Cardiac muscle cell (in vitro differentiated cells and primary cell): ENCODE results near the gene TCFL5. TPM values are rescaled to one million over a fixed set of nuclear protein-coding genes. Genes with fewer than 3 reads are reported as not detected.

Source experiments
- DNase-seq, 2 donors: peaks; one replicate each; pipeline versions ENCODE4 v3.0.0 to v3.0.0-alpha.2; 2010 to 2017; ENCODE audit warnings: low read depth in 1 of 2, low spot score in 1 of 2
- H3K27ac ChIP-seq: fragments of 200-600 bp; sonication (generic); 2 replicates; pipeline ENCODE4 v1.5.1; 2016
- H3K27me3 ChIP-seq: fragments of 200-600 bp; sonication (generic); 2 replicates; pipeline ENCODE4 v1.6.0; 2016; ENCODE audit warnings: control low read depth
- H3K36me3 ChIP-seq: fragments of 200-600 bp; sonication (generic); 2 replicates; pipeline ENCODE4 v1.5.1; 2016; ENCODE audit warnings: control low read depth
- H3K4me1 ChIP-seq: fragments of 200-600 bp; sonication (generic); 2 replicates; pipeline ENCODE4 v1.8.1; 2017; ENCODE audit warnings: low read depth, mild to moderate bottlenecking, mixed run types
- H3K4me3 ChIP-seq: fragments of 200-600 bp; sonication (generic); 2 replicates; pipeline ENCODE4 v1.5.1; 2016; ENCODE audit warnings: mild to moderate bottlenecking
- H3K9me3 ChIP-seq: fragments of 200-600 bp; sonication (generic); 2 replicates; pipeline ENCODE4 v1.5.1; 2017; ENCODE audit warnings: low read depth, mild to moderate bottlenecking, control low read depth
- polyA plus RNA-seq: library from polyadenylated mRNA; unstranded; fragments of >200 nt; fragmentation: Nextera tagmentation; extraction: Ambion mirVana; gene quantifications from 2 replicates; pipeline ENCODE4 v1.2.1, GENCODE V29; 2016
- total RNA-seq: library from RNA; depleted of rRNA; stranded (reverse); fragments of >200 nt; gene quantifications from 2 replicates; pipeline ENCODE4 v1.2.3, GENCODE V29; 2016
- TF ChIP-seq, protein P1 (sequence below): IDR thresholded peaks from 2 replicates; pipeline ENCODE4 v1.5.1; 2012; ENCODE audit warnings: low read depth, mild to moderate bottlenecking, low read length

TCFL5 gene
- total and polyA plus RNA-seq, 2 experiments from 2014 or later = 6.6 to 8.1 TPM

- no peak overlapping the region for H3K27ac ChIP-seq
- no peaks in the 10 kb centered on the region for H3K4me1 ChIP-seq
- no peaks in the 10 kb centered on the region for H3K9me3 ChIP-seq
- DNase-seq = no peak
- peaks cover 5% of the 10 kb centered on the region for H3K36me3 ChIP-seq
- no peaks in the 10 kb centered on the region for H3K27me3 ChIP-seq
- H3K4me3 ChIP-seq = no peak overlapping the region
- TF ChIP-seq, protein P1, sequence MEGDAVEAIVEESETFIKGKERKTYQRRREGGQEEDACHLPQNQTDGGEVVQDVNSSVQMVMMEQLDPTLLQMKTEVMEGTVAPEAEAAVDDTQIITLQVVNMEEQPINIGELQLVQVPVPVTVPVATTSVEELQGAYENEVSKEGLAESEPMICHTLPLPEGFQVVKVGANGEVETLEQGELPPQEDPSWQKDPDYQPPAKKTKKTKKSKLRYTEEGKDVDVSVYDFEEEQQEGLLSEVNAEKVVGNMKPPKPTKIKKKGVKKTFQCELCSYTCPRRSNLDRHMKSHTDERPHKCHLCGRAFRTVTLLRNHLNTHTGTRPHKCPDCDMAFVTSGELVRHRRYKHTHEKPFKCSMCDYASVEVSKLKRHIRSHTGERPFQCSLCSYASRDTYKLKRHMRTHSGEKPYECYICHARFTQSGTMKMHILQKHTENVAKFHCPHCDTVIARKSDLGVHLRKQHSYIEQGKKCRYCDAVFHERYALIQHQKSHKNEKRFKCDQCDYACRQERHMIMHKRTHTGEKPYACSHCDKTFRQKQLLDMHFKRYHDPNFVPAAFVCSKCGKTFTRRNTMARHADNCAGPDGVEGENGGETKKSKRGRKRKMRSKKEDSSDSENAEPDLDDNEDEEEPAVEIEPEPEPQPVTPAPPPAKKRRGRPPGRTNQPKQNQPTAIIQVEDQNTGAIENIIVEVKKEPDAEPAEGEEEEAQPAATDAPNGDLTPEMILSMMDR = no peak
Observed at GRCh38 chr20:62878244-62879038, 16.8 kb upstream of the TCFL5 start.

GRCh38 chr20:62876902-62877816 lies 15.5 kb upstream of the TCFL5 start:
- Histone ChIP-seq H3K4me1 (no peaks in the 10 kb centered on the region), H3K9me3 (no peaks in the 10 kb centered on the region), H3K27ac (no peak overlapping the region), H3K4me3 (no peak overlapping the region), H3K36me3 (peaks cover 5% of the 10 kb centered on the region), H3K27me3 (no peaks in the 10 kb centered on the region)
- peak in 1 of 2 donors; percentile 85 for DNase-seq
- TF ChIP-seq, protein P1 = no peak

DNA sequence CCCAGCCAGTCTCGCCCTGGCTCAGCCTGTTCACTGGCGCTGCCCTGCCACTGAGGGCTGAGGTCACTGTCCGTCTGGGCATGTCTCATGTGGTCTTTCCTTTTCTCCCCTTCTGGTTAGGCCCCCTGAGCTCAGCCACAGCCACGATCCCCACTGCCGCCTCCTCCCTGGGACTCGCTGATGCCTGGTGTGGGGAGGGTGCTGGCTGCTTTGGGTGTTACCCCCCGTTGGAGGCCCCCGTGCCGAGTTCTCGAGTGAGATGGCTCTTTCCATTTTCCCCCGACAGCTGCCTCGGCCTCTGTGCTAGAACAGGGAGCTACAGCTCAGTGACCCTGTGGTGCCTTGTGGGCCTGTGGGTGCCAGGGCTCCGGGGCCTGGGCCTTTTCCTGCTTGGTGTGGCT lies 14.9 kb upstream of the TCFL5 start:
- H3K9me3 ChIP-seq = no peaks in the 10 kb centered on the region
- H3K27me3 ChIP-seq = no peaks in the 10 kb centered on the region
- no peak for DNase-seq
- H3K27ac ChIP-seq = no peak overlapping the region
- no peaks in the 10 kb centered on the region for H3K36me3 ChIP-seq
- no peak overlapping the region for H3K4me3 ChIP-seq
- H3K4me1 ChIP-seq = no peaks in the 10 kb centered on the region
- TF ChIP-seq, protein P1 = no peak

- H3K27me3 ChIP-seq = no peaks in the 10 kb centered on the region
- TF ChIP-seq, protein P1 = peak; percentile 54
- H3K27ac ChIP-seq = no peak overlapping the region
- DNase-seq = peak; percentile 40 to 91
- H3K36me3 ChIP-seq = no peaks in the 10 kb centered on the region
- no peaks in the 10 kb centered on the region for H3K9me3 ChIP-seq
- no peak overlapping the region for H3K4me3 ChIP-seq
- H3K4me1 ChIP-seq = no peaks in the 10 kb centered on the region
Observed at GRCh38 chr20:62875419-62876361, 14.1 kb upstream of the TCFL5 start.

DNA sequence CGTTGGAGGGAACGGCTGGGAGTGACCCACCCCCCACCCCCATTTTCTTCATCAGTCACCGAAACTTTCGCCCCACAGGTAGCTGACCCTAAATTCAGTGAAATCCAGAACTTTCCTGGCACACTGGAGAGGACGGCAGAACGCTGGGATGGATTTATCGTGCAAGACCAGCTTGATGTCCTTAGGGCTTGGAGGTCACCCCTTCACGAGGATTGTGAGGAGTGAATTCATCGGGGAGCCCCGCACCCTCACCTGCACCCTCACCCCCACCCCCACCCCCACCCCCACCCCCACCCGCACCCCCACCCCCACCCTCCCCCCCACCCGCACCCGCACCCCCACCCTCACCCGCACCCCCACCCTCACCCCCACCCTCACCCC lies 13.3 kb upstream of the TCFL5 start:
- Histone ChIP-seq H3K27me3 (no peaks in the 10 kb centered on the region), H3K4me1 (no peaks in the 10 kb centered on the region), H3K27ac (no peak overlapping the region), H3K4me3 (no peak overlapping the region), H3K36me3 (no peaks in the 10 kb centered on the region), H3K9me3 (no peaks in the 10 kb centered on the region)
- TF ChIP-seq, protein P1 = no peak
- DNase-seq = no peak
